Chondrocyte (in vitro differentiated cells): ENCODE results near the gene TMEM91. TPM values are rescaled to one million over a fixed set of nuclear protein-coding genes. Genes with fewer than 3 reads are reported as not detected.

Source experiments
- DNase-seq: peaks from one replicate; pipeline ENCODE4 v3.0.0; 2021; ENCODE audit warnings: mixed read lengths, low spot score
- H3K27ac Mint-ChIP-seq: one replicate; pipeline ENCODE4 v1.8.0; 2021; ENCODE audit warnings: mild to moderate bottlenecking, moderate library complexity, mixed read lengths; ENCODE audit not compliant: unreplicated experiment
- H3K27me3 Mint-ChIP-seq: 2 replicates; pipeline ENCODE4 v1.8.0; 2021; ENCODE audit warnings: low read depth, mixed read lengths
- H3K36me3 Mint-ChIP-seq: 2 replicates; pipeline ENCODE4 v1.8.0; 2021; ENCODE audit warnings: low read depth, mixed read lengths
- H3K4me1 Mint-ChIP-seq: 2 replicates; pipeline ENCODE4 v1.8.0; 2021; ENCODE audit warnings: low read depth, mild to moderate bottlenecking, mixed read lengths
- H3K4me3 Mint-ChIP-seq: one replicate; pipeline ENCODE4 v1.8.0; 2021; ENCODE audit warnings: mild to moderate bottlenecking, moderate library complexity, mixed read lengths; ENCODE audit not compliant: unreplicated experiment
- H3K9me3 Mint-ChIP-seq: 2 replicates; pipeline ENCODE4 v1.8.0; 2021; ENCODE audit warnings: low read depth, mixed read lengths
- total RNA-seq: library from RNA; stranded (reverse); gene quantifications from 3 replicates; pipeline ENCODE4 v1.2.1, GENCODE V29; 2021
- TF ChIP-seq, protein P1 (sequence below): fragments of 200-600 bp; sonication (generic); IDR thresholded peaks from 2 replicates; pipeline ENCODE4 v1.5.0; 2021; ENCODE audit warnings: antibody characterized with exemption, mild to moderate bottlenecking, moderate library complexity

Gene TMEM91
- total RNA-seq, 1 donor from 2014 or later: 4.8 TPM

- no peaks in the 10 kb centered on the region for H3K9me3 Mint-ChIP-seq
- TF ChIP-seq, protein P1, sequence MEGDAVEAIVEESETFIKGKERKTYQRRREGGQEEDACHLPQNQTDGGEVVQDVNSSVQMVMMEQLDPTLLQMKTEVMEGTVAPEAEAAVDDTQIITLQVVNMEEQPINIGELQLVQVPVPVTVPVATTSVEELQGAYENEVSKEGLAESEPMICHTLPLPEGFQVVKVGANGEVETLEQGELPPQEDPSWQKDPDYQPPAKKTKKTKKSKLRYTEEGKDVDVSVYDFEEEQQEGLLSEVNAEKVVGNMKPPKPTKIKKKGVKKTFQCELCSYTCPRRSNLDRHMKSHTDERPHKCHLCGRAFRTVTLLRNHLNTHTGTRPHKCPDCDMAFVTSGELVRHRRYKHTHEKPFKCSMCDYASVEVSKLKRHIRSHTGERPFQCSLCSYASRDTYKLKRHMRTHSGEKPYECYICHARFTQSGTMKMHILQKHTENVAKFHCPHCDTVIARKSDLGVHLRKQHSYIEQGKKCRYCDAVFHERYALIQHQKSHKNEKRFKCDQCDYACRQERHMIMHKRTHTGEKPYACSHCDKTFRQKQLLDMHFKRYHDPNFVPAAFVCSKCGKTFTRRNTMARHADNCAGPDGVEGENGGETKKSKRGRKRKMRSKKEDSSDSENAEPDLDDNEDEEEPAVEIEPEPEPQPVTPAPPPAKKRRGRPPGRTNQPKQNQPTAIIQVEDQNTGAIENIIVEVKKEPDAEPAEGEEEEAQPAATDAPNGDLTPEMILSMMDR: no peak
- no peak for DNase-seq
- no peaks in the 10 kb centered on the region for H3K27me3 Mint-ChIP-seq
- peaks cover 13% of the 10 kb centered on the region for H3K36me3 Mint-ChIP-seq
- H3K4me1 Mint-ChIP-seq: peaks cover 30% of the 10 kb centered on the region
- peak overlapping the region; percentile 98 for H3K4me3 Mint-ChIP-seq
- peak overlapping the region; percentile 69 for H3K27ac Mint-ChIP-seq
These were observed 25.5 kb upstream of the TMEM91 start for GRCh38 chr19:41350735-41351338.

- H3K27me3 Mint-ChIP-seq: no peaks in the 10 kb centered on the region
- peaks cover 9% of the 10 kb centered on the region for H3K36me3 Mint-ChIP-seq
- no peaks in the 10 kb centered on the region for H3K9me3 Mint-ChIP-seq
- TF ChIP-seq, protein P1: no peak
- peak overlapping the region; percentile 98 for H3K4me3 Mint-ChIP-seq
- H3K4me1 Mint-ChIP-seq: peaks cover 30% of the 10 kb centered on the region
- peak overlapping the region; percentile 95 for H3K27ac Mint-ChIP-seq
- no peak for DNase-seq
These were observed 24.7 kb upstream of the TMEM91 start for GRCh38 chr19:41351339-41352245.

GRCh38 chr19:41352279-41352608, 24.1 kb upstream of the TMEM91 start:
- no peaks in the 10 kb centered on the region for H3K27me3 Mint-ChIP-seq
- H3K4me1 Mint-ChIP-seq: peaks cover 30% of the 10 kb centered on the region
- H3K27ac Mint-ChIP-seq: peak overlapping the region; percentile 95
- DNase-seq: no peak
- no peaks in the 10 kb centered on the region for H3K9me3 Mint-ChIP-seq
- peaks cover 9% of the 10 kb centered on the region for H3K36me3 Mint-ChIP-seq
- TF ChIP-seq, protein P1: no peak
- H3K4me3 Mint-ChIP-seq: peak overlapping the region; percentile 98

GRCh38 chr19:41352609-41353465, 23.5 kb upstream of the TMEM91 start:
- no peaks in the 10 kb centered on the region for H3K9me3 Mint-ChIP-seq
- TF ChIP-seq, protein P1: peak; percentile 78
- H3K27ac Mint-ChIP-seq: peak overlapping the region; percentile 85
- H3K27me3 Mint-ChIP-seq: no peaks in the 10 kb centered on the region
- no peak for DNase-seq
- peak overlapping the region; percentile 98 for H3K4me3 Mint-ChIP-seq
- H3K36me3 Mint-ChIP-seq: peaks cover 9% of the 10 kb centered on the region
- H3K4me1 Mint-ChIP-seq: peaks cover 30% of the 10 kb centered on the region
